Fibroblast of lung (primary cell): ENCODE results near the gene GUCY1A2.

Source experiments
- CTCF ChIP-seq, 2 donors: IDR thresholded peaks in 1 of 2; conservative IDR thresholded peaks in 1 of 2; 1 replicate in 1 of 2; 2 replicates in 1 of 2; pipeline ENCODE4 v1.5.1; 2011 to 2012; ENCODE audit warnings: low read length in 2 of 2, control low read depth in 1 of 2, inconsistent platforms in 1 of 2, low read depth in 1 of 2, mild to moderate bottlenecking in 1 of 2
- EZH2 ChIP-seq: IDR thresholded peaks from 2 replicates; pipeline ENCODE4 v1.5.1; 2012; ENCODE audit warnings: low read length, control low read depth, mild to moderate bottlenecking; ENCODE audit errors: missing control alignments

GRCh38 chr11:106920899-106921509, 97.3 kb downstream of the GUCY1A2 start:
- no peak for TF ChIP-seq EZH2
- TF ChIP-seq CTCF (conservative IDR thresholded peaks at IDR 0.05 in 1 of 2, IDR thresholded peaks at IDR 0.05 in 1 of 2; ENCODE audit: low read depth in 1 of 2, low read length in 2 of 2): no peak
